B cell (primary cell): ENCODE results near the gene PRRT1. TPM values are rescaled to one million over a fixed set of nuclear protein-coding genes. Genes with fewer than 3 reads are reported as not detected.

Experiments used
- ATAC-seq: fragments of 200-7000 bp; cut with Tn5 transposase; one replicate; pipeline ENCODE4 v1.10.0; 2021; ENCODE audit warnings: low read depth, mild to moderate bottlenecking, moderate number of reproducible peaks, moderate library complexity
- CTCF ChIA-PET: fragments of 350-600 bp; sonication (Branson Sonifier 250); formaldehyde crosslinking; loops from one replicate; lab custom pipeline; 2021; ENCODE audit warnings: antibody characterized with exemption, inconsistent platforms; lab: Charles Lee
- POLR2A ChIA-PET: fragments of 350-600 bp; sonication (Branson Sonifier 250); formaldehyde crosslinking; loops from one replicate; lab custom pipeline; 2021; ENCODE audit warnings: antibody characterized with exemption; lab: Charles Lee
- DNase-seq: peaks from one replicate; pipeline ENCODE4 v3.0.0; 2013
- H2AFZ ChIP-seq: 2 replicates; pipeline ENCODE4 v1.6.1; 2012; ENCODE audit warnings: mild to moderate bottlenecking, low read depth, low read length; ENCODE audit not compliant: insufficient read depth, poor library complexity, severe bottlenecking
- H3K27ac ChIP-seq, 2 donors: 1 replicate in 1 of 2; 2 replicates in 1 of 2; pipeline ENCODE4 v1.5.1; 2012 to 2013; ENCODE audit warnings: low read length in 2 of 2, mild to moderate bottlenecking in 2 of 2, moderate library complexity in 1 of 2
- H3K27me3 ChIP-seq, 4 experiments: fragments of 200-600 bp in 1 of 4; sonication (generic) in 1 of 4; replicated peaks in 1 of 4; 1 replicate in 2 of 4; 2 replicates in 2 of 4; pipeline versions ENCODE4 v1.6.1 to v1.7.0; 2013 to 2016; ENCODE audit warnings: low read length in 3 of 4, mild to moderate bottlenecking in 2 of 4, mixed read lengths in 1 of 4, moderate library complexity in 1 of 4; ENCODE audit not compliant: insufficient read depth in 4 of 4, control insufficient read depth in 3 of 4; ENCODE audit errors: control extremely low read depth in 1 of 4
- H3K36me3 ChIP-seq, 2 experiments: replicated peaks in 1 of 2; 1 replicate in 1 of 2; 2 replicates in 1 of 2; pipeline versions ENCODE4 v1.6.1 to v1.7.1; 2013; ENCODE audit warnings: low read length in 1 of 2; ENCODE audit not compliant: insufficient read depth in 2 of 2, control insufficient read depth in 1 of 2; ENCODE audit errors: control extremely low read depth in 1 of 2, extremely low read depth in 1 of 2
- H3K4me1 ChIP-seq, 2 donors: fragments of 200-600 bp in 1 of 2; sonication (generic) in 1 of 2; 1 replicate in 1 of 2; 2 replicates in 1 of 2; pipeline versions ENCODE4 v1.5.1 to v1.6.1; 2013 to 2017; ENCODE audit warnings: low read length in 2 of 2; ENCODE audit not compliant: control insufficient read depth in 2 of 2, insufficient read depth in 2 of 2
- H3K4me2 ChIP-seq: replicated peaks from 2 replicates; pipeline ENCODE3; 2012; ENCODE audit warnings: mild to moderate bottlenecking, low read depth, low read length; ENCODE audit not compliant: poor library complexity, severe bottlenecking
- H3K4me3 ChIP-seq, 5 experiments: fragments of 200-600 bp in 1 of 5; sonication (generic) in 1 of 5; 1 replicate in 3 of 5; 2 replicates in 2 of 5; pipeline versions ENCODE4 v1.5.1 to v1.7.0; 2011 to 2016; ENCODE audit warnings: low read length in 4 of 5, mild to moderate bottlenecking in 4 of 5, low read depth in 2 of 5, control low read depth in 1 of 5, moderate library complexity in 1 of 5; ENCODE audit not compliant: insufficient read depth in 1 of 5; ENCODE audit errors: control extremely low read depth in 1 of 5, extremely low read depth in 1 of 5
- H3K79me2 ChIP-seq: fragments of 200-600 bp; sonication (generic); one replicate; pipeline ENCODE4 v1.6.0; 2016; ENCODE audit warnings: low read length; ENCODE audit not compliant: control insufficient read depth, insufficient read depth
- H3K9ac ChIP-seq: fragments of 200-600 bp; sonication (generic); 2 replicates; pipeline ENCODE4 v1.6.1; 2017; ENCODE audit warnings: mild to moderate bottlenecking, low read length, moderate library complexity
- H3K9me3 ChIP-seq, 3 donors: one replicate each; pipeline versions ENCODE4 v1.6.1 to v1.7.1; 2013; ENCODE audit warnings: low read length in 2 of 3; ENCODE audit not compliant: control insufficient read depth in 2 of 3, insufficient read depth in 1 of 3; ENCODE audit errors: control extremely low read depth in 1 of 3
- H4K20me1 ChIP-seq: 2 replicates; pipeline ENCODE4 v1.6.0; 2012; ENCODE audit warnings: mild to moderate bottlenecking, low read length; ENCODE audit not compliant: insufficient read depth, control insufficient read depth, poor library complexity, severe bottlenecking
- H3K27ac Mint-ChIP-seq: one replicate; pipeline ENCODE4 v1.8.0; 2021; ENCODE audit warnings: mixed read lengths
- H3K27me3 Mint-ChIP-seq: one replicate; pipeline ENCODE4 v1.8.0; 2021; ENCODE audit warnings: mixed read lengths
- H3K4me1 Mint-ChIP-seq: one replicate; pipeline ENCODE4 v1.8.0; 2021; ENCODE audit warnings: mixed read lengths
- H3K4me3 Mint-ChIP-seq: one replicate; pipeline ENCODE4 v1.8.0; 2021; ENCODE audit warnings: mixed read lengths
- H3K9me3 Mint-ChIP-seq: one replicate; pipeline ENCODE4 v1.8.0; 2022; ENCODE audit warnings: mixed read lengths; ENCODE audit not compliant: insufficient read depth
- CTCF ChIP-seq: fragments of 200-600 bp; IDR thresholded peaks from one replicate; pipeline ENCODE4 v1.8.0; 2022; ENCODE audit warnings: antibody characterized with exemption, mild to moderate bottlenecking
- EZH2 ChIP-seq: IDR thresholded peaks from 2 replicates; pipeline ENCODE4 v1.6.1; 2012; ENCODE audit warnings: borderline replicate concordance, low read depth, mild to moderate bottlenecking, moderate library complexity, low read length; ENCODE audit not compliant: insufficient read depth, poor library complexity, severe bottlenecking
- WGBS: methylation state at CpG from one replicate; pipeline ENCODE4 v1.1.5; 2013; ENCODE audit warnings: missing lambda C conversion rate; ENCODE audit not compliant: insufficient coverage; 5-methylcytosine and 5-hydroxymethylcytosine counted together
- intact Hi-C: fragments of 100-400 bp; cut with micrococcal nuclease; formaldehyde crosslinking; loops from one replicate; pipeline ENCODE4 v1.10.0; 2022
- polyA plus RNA-seq: library from polyadenylated mRNA; depleted of rRNA; stranded (reverse); fragments of >200 nt; gene quantifications from 2 replicates; pipeline ENCODE4 v1.2.3, GENCODE V29; 2012
- total RNA-seq, 2 donors: library from RNA; stranded (reverse); fragments of 120-200 nt in 1 of 2; gene quantifications; 1 replicate in 1 of 2; 2 replicates in 1 of 2; pipeline versions ENCODE4 v1.2.3 to v1.2.4, GENCODE V29; 2013 to 2022

The PRRT1 gene
- total and polyA plus RNA-seq, 2 donors (not counting 1 experiment from before 2014, with no cell fraction given) = not detected

GRCh38 chr6:32181915-32182529, 30.3 kb upstream of the PRRT1 start:
- no peak for TF ChIP-seq EZH2
- TF ChIP-seq CTCF = no peak
- Mint-ChIP-seq H3K27ac (peak overlapping the region; percentile 37), H3K4me3 (no peak overlapping the region), H3K4me1 (peaks cover 52% of the 10 kb centered on the region), H3K27me3 (no peaks in the 10 kb centered on the region), H3K9me3 (no peaks in the 10 kb centered on the region)
- Histone ChIP-seq H3K36me3 (peaks cover 0 to 52% of the 10 kb centered on the region in 2 experiments), H3K4me2 (no peak overlapping the region), H3K4me3 (no peak overlapping the region), H3K4me1 (peaks cover 16 to 24% of the 10 kb centered on the region in 2 donors), H4K20me1 (no peaks in the 10 kb centered on the region), H3K9ac (no peak overlapping the region), H3K27ac (no peak overlapping the region), H3K79me2 (peaks cover 28% of the 10 kb centered on the region), H2AFZ (no peak overlapping the region), H3K9me3 (no peaks in the 10 kb centered on the region), H3K27me3 (no peaks in the 10 kb centered on the region)
- ATAC-seq = no peak
- POLR2A ChIA-PET = interaction anchor here (1.2 kb wide), 1 partner anchor 8 kb away, joined by 4 read pairs; the partner anchor contains the start of gene PBX2
- CTCF ChIA-PET = interaction anchor here (1.0 kb wide), 1 partner anchor 13 kb away, joined by 3 read pairs; no protein-coding TSS in a partner anchor
- 96% methylated on average over 10 of the region's 10 CpGs for WGBS
- intact Hi-C loops = no loop called here
- DNase-seq = peak; percentile 12

DNA sequence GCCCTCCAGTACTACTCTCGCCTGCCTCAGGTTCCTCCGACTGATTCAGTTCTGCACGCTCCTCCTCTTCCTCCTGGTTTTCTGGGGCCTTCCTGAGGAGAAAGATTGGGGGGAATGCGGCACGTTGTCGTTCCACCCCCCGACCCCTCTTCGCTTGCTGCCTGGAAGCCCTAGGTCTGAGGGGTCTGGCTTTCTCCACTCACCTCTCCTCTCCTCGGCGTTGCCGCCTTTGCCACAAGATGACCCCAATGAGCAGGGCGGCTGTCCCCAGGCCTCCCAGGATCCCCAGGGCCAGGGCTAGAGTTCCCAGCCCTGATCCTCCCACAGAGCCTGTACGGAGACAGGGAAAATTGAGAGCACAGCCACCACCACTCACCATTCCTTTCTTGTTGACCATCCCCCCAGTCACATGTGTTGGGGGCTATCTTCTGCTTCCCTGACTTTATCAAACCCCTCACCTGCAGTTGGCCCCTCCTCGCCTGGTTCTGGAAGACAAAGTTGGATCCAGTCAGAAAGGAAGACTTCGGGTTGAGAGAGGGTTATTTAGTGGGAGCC, 29.5 kb upstream of the PRRT1 start:
- Mint-ChIP-seq H3K9me3 (no peaks in the 10 kb centered on the region), H3K27me3 (no peaks in the 10 kb centered on the region), H3K27ac (peak overlapping the region; percentile 20), H3K4me1 (peaks cover 52% of the 10 kb centered on the region), H3K4me3 (no peak overlapping the region)
- no peaks in the 10 kb centered on the region for H3K27me3 ChIP-seq
- no peak overlapping the region for H3K4me3 ChIP-seq
- no peak overlapping the region for H2AFZ ChIP-seq
- CTCF ChIA-PET = no interaction called here
- peaks cover 28% of the 10 kb centered on the region for H3K79me2 ChIP-seq
- ATAC-seq (no peak), DNase-seq (peak; percentile 4)
- no peaks in the 10 kb centered on the region for H4K20me1 ChIP-seq
- TF ChIP-seq CTCF (no peak), EZH2 (no peak)
- no peak overlapping the region for H3K27ac ChIP-seq
- no peaks in the 10 kb centered on the region for H3K9me3 ChIP-seq
- peaks cover 23 to 26% of the 10 kb centered on the region in 2 donors for H3K4me1 ChIP-seq
- no peak overlapping the region for H3K9ac ChIP-seq
- intact Hi-C loops = no loop called here
- H3K4me2 ChIP-seq = no peak overlapping the region
- peaks cover 0 to 45% of the 10 kb centered on the region in 2 experiments for H3K36me3 ChIP-seq
- WGBS = 94% methylated on average over 13 of the region's 15 CpGs
- POLR2A ChIA-PET = no interaction called here
